Left renal cortex interstitium (tissue), 4 donors: ENCODE measurements around the gene TRAF3. TPM values are rescaled to one million over a fixed set of nuclear protein-coding genes. Genes with fewer than 3 reads are reported as not detected.

ENCODE experiments used
- DNase-seq, 4 donors: peaks; one replicate each; pipeline ENCODE4 v3.0.0-alpha.2; 2013; ENCODE audit warnings: low read depth in 4 of 4, low spot score in 2 of 4, missing footprints in 1 of 4
- polyA plus RNA-seq, 4 donors: library from polyadenylated mRNA; unstranded; fragments of 120-200 nt; gene quantifications; one replicate each; pipeline ENCODE4 v1.2.1, GENCODE V29; 2013; ENCODE audit not compliant: insufficient read length in 4 of 4

The TRAF3 gene
- polyA plus RNA-seq, 4 donors: 13.9 to 18.1 (median 16.7) TPM

DNA sequence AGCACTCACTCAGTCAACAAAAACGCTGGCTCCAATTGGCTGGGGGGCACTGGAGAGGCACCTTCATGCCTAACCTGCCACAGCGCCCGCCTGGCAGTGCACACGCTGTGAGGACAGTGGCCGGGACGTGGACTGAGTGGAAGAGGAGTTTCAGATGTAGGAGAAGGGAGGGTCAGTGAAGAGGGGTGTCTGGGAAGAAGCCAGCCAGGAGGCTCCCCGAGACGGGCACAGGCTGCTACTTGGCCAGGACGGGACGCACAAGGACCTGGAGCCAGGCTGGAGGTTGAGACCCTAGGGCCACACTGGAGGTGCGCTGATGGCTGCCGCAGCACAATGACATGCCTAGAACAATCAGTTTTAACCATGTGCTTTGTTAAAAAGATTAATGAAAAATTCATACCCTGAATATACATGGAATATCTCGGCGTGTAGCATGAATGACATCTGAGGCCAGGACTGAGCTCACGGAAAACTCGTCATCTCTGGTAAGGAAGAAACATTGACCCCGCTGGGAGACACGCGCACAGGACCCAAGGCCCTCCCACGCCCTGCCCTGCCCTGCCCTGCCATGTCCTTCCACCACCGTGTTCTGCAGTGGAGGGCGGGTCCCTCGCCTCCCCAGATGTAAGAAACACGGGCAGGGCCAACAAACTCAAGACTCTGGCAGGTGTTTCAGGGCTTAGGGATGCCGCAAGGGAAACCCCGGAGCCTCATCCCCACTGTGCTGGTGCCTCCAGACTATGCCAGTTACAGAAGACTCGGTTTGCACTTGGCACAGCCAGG, 170.3 kb downstream of the TRAF3 start:
- DNase-seq: no peak

DNA sequence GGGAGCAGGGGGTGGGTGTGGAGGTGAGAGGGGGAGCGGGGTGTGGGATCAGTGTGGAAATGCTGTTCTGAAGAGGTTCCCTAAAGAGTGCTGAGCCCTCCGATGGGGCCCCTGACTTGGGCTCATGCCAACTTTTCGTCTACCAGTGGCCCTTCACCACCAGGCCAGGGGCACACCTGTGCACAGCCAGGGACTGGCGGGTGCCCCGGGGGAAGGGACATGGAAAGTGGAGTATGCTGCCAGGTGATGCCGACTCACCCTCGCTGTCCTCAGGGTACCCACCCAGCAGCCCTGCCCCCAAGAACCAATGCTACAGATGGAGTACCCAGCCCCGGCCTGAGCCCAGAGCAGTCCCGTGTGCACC, 171.4 kb downstream of the TRAF3 start:
- DNase-seq: no peak

DNA sequence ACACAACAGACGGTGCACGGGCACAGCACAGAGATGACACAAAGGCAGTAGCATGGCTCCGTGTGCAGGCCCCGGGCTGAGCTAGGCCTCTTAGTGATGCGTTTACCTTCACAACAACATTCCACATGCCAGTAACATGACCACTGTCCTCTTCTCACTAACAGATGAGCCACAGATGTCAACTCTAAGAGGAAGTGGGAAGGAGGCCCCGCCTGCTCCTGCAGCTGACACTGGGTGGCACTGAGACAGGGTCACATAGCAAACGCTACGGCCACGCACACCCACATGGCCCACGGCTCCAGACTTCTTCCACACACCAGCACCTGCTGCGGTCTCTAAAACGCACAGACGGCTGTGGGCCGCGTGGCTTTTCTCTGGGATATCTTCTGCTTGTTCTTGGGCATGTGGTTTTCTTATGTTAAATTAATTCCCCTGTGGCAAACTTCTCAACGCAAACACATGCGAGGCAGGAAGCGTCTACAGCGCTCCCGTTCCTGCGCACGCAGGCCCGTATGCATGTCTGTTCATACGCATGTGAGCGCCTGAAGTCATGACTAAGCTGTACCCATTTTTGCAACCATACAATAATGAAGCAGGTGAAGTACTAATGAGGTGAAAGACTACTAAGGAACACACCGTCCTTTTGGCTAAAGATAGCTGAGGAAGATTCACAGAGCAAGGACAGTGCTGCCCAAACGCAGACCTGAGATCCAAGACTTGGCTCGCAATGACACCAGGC, 172.0 kb downstream of the TRAF3 start:
- DNase-seq: no peak

DNA sequence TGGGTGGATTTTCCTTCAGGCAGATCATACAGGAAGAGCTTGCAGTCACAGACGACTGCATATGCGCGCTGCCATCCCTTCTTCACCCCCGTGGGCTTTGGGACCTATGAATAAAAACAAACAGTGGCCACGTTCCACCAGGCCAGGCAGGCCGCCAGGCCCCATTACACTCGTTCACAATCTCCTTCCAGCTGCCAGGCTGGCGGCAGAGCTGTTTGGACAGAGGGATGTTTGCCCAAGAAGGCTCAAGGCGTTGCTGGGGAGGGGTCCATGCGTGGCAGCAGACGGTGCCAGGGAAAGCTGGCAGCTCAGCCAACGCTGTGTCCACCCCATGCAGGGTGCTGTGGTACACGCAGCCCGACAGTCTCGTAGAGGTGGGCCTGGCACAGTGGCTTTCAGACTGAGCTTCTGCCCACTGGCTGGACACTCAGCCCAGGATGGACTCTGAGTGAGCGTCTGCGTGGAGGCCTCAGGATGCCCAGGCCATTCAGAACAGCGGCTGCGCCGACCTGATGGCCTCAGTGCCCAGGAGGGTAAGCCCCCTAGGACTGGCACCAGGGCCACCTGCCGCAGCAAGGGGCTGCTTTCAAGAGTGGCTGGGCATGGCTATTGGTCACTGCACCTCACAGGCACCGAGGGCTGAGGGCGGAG, 172.7 kb downstream of the TRAF3 start:
- no peak for DNase-seq

DNA sequence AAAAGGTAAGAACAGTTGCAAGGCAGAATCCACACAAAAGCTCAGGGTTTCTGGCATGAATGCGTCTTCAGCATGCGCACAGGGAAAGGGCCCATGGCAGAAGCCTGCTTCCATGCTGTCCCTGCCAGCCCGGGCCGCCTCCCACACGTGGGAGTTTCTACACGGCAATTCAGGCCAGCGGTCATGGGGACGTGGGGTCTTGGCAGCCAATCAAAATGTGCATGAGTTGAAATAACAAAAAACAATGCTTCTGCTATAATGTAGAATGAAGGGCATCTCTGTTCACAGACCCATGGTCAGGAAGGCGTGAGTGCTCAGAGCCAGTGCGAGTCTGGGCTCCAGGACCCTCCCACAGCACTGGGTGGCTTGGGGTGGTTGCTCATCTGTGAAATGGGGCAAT, 173.8 kb downstream of the TRAF3 start:
- no peak for DNase-seq

DNA sequence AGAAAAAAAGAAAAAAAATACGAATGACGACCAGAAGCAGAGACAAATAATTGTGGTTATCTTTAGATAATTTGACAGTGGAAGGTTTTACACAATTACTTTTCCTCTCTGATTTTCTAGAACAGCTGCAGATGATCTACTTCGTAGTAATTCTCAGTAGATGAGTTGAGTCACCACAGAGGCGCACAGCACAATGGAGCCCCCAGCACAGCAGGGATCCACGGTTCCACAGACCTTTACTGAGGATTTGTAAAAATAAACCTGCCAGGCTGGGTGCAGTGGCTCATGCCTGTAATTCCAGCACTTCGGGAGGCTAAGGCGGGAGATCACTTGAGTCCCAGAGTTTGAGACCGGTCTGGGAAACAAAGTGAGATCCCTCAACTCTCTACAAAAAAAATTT, 174.6 kb downstream of the TRAF3 start:
- no peak for DNase-seq

DNA sequence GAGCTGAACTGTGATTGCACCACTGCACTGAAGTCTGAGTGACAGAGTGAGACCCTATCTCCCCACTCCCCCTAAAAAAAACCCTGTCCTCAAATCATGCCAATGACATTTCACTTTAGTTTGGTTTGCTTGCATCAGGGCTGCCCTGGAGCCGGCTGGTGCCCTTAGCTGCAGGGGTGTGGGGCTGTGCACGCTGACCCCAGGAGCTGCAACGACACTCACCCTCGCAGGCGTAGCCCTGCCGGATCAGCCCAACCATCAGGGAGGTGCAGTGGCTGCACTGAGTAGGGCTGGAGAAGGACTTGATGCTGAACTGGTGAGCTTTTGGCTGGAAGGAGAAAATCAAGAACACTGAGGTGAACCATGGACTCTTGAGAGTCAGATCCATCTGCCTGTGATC, 175.0 kb downstream of the TRAF3 start:
- no peak for DNase-seq

DNA sequence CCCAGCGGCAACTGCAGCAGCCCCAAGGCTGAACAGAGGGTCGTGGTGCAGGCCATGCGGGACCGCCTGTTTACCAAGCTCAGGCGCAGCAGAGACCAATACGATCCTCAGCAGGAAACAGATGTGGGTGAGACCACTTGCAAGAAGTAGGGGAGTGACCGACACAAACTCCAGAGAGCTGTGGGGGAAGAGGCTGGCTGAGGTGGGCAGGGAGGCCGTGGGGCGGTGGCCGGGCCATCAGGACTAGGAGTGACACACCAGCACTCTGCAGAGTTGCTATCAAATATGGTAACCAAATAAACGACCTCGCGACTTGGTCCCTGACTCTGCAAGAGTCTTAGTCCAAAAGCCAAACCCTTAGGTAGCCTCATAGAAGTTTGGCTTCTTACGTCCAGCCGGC, 175.9 kb downstream of the TRAF3 start:
- no peak for DNase-seq

DNA sequence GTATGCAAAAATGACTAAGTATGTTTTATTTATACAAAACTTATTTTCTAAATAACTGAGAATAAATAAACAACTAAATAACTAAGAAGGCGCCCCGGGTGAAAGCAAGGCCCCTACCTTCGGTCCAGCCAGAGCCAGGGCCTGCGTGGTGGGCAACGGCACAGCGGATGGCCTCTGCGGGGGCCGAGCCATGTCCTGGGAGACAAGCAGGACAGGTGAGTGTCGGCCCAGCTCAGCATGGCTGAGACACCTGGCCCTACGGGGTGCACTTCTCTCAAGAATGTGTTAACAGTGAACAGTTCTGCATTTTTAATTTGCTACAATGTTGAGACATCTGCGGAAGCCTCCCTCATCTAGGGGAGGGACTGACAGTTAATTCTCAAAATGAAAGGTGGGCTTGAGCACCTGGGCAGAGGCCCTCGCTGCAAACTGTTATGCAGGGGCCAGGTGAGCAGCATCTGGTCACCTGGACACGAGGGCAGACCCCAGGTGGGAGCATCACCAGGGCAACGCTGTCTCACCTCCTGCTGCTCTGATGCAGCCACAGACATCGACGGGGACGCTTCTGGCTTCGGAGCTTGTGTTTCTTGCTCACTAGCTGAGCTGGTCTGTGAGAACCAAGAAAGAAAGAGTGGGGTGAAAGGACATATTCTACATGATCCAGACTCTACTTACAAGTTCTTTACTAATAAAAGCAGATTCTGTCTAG, 177.0 kb downstream of the TRAF3 start:
- no peak for DNase-seq

DNA sequence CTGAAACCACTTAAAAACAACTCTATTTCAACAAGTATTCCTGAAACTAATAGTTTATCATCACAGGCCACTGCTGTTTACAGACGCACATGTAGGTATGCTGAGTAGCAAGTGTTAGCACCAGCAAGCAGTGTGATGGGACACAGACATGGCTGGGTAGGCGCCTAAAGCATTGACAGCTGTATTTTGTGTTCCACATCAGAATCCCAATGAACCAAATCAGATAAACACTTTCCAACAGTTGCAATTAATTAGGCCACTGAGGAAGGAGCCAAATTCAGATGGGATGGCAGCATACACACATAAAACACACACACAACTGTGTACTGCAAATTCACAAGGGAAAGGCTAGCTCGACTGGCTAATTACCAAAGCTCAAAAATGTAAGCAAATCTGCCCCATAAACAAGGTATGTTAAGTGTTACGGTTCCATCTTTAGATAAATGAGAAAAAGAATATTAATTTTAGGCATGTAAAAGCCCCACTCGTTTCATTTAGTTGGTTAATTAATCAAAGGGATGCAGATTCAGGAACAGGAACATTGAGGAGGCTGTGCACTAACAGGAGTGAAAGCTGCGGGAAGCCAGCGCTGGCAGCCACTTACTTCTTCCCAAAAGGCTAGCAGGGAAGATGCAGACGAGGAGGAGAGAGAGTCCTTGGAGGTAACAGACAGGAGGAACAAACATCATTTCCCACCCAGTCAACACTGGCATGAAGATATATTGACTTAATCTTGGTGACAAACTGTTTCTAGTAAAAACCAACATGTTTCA, 178.6 kb downstream of the TRAF3 start:
- DNase-seq: no peak

DNA sequence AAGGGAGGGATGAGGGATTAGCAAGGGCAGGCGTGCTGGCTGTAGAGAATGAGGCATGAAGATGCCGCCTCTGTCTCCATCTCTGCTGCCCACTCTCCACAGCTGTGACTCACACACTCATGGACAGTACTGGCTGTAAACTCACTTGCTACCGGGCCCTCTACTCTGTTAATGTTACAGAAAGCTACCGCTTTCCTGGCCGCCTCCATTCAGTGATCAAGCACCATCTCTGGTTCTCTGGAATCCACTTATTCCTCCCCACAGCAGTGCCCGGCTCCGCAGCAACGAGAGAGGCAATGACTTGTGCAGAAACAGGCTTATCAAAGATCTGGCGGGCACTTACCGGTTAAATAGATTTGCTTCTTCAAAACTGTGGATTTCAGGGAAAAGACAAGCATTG, 180.0 kb downstream of the TRAF3 start:
- DNase-seq: no peak

DNA sequence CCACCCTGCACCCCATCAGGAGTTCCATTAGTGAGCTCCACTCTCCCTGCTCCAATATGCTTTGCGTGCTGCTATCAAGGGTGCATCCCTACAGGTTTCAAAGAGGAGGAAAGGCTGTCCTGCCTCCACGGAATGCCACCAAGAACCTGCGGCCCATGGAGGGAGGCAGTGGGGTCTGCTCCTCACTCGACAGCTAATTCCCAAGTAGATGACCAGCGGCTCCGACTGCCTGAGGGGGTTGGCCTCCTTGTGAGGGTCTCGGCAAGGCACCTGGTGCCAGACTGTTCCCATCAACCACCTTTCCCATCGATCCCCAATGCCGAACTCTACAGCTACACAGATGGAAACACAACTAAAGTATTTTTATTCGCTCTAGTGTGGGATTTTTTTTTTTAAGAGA, 181.2 kb downstream of the TRAF3 start:
- no peak for DNase-seq

Other genes with a start within 250 kb of the TRAF3 start
- 10 to 100 TPM; 31.0 to 42.5 (median 37.8) TPM for gene RCOR1, start 184.8 kb upstream of the TRAF3 start, polyA plus RNA-seq
- 10 to 100 TPM; 17.4 to 43.4 (median 38.0) TPM for gene AMN, start 145.2 kb downstream of the TRAF3 start, polyA plus RNA-seq